NCI-H2196 treated with DMSO at 0.1 percent for 48 hours (cell line): ENCODE data around the gene ATP6V0B.

Experiments
- DNase-seq: peaks from one replicate; lab custom pipeline; 2025; ENCODE audit not compliant: unreplicated experiment; lab: John Stamatoyannopoulos, UW

Gene ATP6V0B

DNA sequence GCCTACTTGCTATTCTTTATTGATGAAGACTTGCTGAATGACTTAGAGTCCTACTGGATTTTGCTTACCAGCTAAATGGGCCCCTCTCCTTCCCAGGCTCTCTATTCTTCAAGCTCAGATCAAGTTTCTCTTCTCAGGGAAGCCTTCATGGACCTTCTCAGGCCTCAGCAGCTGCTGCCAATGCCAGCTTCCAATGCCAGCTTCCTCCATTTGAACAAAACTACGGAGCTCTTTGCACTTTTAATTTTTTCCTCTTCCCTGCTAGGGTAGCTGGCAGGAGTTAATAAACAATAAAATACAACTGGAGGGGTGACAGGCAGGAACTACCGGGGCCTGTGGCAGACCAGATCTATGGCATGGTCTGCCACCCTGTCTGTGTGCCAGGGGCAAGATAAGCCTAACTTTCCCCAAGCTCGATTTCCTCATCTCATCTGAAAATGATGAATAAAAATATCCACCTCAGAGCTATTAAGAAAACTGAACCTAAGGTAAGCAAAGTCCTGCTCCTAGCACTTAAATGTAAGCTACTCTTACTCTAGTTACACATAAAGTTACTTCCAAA, 29.0 kb upstream of the ATP6V0B start:
- no peak for DNase-seq

DNA sequence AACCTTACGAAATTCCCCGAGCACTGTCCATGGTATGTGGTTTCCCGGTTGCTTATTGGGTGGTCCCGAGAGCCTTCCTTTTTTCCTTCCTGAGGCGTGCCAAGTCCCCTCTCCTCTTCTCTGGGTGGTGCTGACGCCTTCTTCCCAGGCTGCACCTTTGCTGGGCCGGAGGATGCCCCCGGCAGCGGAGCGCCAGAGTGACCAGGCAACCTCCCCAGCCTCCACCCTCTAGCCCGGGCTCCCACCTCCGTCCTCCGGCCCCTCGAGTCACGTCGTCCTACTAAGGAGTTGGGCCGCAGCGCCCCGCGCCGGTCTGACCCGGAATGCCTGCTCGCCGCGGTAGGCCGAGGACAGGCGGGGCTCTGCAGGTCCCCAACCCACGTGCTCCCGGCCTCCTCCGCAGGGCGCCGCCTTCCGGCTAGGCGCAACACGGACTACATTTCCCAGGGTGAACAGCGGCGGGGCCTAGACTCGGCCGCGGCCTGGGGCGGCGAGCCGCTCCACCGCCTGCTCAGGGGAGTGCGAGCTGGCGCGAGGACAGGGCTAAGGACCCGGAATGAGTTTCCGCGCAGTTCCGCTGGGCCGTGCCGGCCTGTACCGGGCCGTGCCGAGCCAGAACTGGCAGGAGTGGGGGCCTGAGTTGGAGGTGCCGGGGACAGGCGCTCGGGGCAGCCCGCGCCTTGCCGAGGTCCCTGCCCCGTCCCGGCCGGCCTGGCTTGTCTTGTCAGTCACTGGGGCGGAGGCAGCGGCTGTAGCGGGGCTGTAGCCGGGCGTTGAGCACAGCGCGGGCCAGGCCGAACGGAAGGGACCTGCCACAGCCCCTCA, 28.3 kb upstream of the ATP6V0B start, which contains the start of gene IPO13:
IPO13 (plus strand) TSS at position 715 of the 825 bp plus-strand sequence. CDS start 651 bp downstream, outside the sequence.
- peak; percentile 98 for DNase-seq

DNA sequence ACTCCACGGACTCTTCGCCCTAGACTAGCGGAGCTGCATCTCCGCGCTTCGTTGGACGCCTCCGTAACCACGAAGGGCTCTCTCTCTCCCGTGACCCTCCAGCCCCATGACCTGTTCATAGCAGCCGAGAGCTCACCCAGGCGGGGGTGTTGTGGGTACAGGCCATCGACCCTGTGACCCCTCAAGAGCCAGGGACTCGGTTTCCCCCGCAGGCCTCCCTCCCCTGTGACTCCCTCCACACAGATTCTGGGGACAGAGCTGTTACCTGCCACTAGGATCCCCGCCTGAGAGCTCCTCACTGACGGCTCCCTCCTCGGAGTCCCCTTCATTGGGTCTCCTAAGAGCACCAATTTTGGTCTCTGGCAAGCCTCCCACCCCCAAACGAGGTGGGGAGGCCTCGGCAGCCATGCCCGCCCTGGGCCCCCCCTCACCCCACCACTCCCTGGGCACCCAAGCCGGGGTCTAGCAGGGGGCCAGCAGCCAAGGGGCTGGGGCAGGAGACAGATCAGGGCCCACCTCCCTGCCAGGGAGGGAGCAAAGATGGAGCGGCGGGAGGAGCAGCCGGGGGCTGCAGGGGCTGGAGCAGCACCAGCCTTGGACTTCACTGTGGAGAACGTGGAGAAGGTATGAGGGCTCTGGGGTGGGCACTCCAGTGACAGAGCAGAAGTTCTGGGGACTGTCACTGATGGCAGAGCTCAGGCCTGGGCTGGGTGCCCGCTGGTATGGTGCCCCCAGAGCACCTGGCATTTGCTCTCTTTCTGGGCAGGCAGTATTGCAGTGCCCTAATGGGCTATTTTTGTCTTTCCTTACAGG, 27.5 kb upstream of the ATP6V0B start:
- no peak for DNase-seq

DNA sequence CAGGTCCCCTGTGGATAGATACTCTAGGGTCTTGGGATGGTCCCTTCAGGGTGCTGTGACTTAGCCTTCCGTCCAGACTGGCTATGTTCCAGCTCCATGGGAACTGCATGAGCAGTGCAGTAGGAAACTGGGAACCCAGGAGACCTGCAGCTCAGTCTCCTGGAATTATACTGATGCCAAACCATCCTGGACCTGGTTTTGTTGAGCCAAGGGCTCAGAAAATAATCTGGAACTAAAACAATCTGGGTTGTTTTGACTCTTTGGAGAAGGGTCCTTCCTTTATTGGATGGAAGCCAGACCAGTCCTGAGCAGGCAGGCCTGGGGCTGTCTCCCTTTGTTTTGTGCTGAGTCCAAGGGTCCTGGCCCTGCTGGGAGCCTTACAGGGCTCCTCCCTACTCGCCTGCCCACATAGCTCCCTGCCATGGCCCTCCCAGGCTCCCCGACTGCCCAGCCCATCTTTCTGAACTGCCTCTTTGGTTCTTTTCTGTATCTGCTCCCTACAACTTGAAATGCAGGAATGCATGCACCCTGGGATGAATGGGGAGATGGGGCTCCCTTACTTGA, 26.8 kb upstream of the ATP6V0B start:
- DNase-seq = no peak

DNA sequence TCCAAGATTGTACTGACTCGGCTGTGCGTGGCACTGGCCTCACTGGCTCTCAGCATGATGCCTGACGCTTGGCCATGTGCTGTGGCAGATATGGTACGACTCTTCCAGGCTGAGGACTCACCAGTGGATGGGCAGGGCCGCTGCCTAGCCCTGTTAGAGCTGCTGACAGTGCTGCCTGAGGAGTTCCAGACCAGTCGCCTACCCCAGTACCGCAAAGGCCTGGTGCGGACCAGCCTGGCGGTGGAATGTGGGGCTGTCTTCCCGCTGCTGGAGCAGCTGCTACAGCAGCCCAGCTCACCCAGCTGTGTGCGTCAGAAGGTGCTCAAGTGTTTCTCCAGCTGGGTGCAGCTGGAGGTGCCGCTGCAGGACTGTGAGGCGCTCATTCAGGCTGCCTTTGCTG, 25.1 kb upstream of the ATP6V0B start:
- no peak for DNase-seq

DNA sequence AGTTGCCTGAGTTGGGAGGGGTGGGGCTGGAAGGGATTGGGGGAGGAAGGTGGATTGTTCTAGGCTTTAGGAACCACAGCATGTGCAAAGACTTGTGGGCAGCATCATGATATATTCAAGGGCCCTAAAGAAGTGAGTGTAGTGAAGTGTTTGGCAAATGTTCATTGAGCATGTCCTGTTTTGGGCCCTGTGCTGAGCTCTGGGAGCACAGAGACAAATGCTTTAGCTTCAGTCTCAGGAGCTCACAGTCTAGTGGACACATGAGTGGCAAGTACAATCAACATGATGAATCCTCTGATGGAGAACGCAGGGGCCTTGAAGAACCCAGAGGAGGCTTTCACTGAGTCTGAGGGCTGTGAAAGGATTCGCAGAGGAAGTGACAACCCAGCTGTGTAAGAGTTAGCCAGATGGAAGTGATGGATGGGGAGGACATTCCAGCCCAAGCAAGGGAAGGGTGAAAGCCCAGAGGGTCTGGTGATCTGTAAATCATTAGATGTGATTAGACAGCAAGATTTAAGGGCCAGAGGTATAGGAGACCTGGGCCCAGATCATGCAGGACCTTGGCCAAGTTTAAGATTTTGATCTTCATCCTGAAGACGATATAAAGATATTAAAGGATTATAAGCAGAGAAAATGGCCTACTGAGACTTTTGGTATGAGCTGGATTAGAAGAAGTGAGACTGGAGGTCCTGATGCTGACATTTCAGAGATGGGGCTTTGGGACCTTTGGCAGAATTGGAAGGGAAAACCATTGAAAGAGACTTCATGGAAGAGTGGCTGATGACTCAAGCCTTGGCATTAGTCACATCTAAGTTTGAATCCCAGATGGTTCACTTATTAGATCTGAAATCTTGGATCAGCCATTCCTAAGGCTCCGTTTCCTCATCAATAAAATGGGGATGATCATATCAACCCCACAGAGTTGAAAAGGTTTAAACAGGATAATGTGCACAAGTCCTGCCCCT, 23.5 kb upstream of the ATP6V0B start:
- no peak for DNase-seq

DNA sequence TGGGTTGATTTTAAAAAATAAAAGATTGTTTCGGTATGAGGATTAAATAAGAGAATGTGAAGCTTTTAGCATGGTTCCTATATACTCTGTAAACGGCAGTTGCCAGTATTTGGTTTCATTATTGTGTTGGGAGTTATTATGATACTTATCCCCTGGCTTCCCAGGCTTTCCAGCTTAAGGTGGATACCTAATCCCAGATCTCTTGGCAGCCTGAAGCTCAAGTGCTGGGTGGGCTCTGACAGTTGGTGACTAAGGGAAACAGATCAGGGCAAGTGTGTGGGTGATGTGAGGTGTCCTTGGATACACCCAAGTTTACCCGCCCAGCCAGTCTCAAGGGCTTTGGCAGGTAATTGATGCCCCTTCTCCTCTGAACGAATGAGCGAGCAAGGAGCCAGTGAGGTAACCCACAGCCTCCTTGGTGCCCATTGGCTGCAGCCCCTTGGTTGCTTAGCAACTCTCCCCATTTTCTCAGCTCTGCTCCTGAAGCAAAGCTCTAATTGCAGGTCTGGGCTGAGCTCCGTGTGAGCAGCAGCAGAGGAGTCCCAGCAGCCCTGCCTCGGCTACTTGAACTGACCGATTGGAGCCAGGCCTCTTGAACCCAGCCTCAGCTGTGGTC, 21.9 kb upstream of the ATP6V0B start:
- peak; percentile 77 for DNase-seq

DNA sequence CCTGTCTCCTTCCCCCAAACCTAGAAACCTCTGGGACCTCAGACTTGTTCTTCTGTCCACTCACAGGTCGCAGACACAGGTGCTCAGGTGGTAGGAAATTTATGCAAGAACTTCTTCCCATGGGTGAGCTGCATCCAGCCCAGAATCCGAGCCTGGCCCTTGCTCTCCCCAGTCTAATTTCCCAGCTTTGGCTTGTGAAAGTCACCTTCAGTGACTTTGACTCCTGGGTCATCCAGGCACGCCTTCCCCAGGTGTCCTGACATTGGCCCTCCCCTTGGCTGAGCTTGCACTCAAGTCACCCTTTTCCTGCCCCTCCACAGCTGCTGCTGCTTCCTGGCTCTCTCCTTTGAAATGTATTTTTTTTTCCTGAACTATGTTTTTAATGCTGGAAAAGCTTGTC, 21.4 kb upstream of the ATP6V0B start:
- no peak for DNase-seq

DNA sequence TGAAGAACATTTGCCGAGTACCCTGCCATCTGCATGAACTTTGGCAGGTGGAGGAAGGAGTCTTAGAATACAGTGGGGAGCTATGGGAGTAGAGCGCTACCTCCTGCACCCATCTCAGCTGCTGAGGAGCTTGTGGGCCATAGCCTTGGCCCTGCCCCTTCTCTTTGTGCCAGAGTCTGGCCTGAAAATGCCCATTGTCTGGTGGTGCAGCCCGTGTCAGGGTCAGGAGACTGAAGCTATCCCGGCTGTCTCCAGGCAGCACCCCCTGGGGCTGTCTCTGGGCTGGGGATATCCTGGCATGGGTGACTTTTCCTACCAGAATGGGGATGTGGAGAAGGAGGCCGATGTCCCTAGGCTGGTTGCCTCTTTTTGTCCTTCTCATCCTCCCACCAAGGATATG, 20.7 kb upstream of the ATP6V0B start:
- DNase-seq = no peak

DNA sequence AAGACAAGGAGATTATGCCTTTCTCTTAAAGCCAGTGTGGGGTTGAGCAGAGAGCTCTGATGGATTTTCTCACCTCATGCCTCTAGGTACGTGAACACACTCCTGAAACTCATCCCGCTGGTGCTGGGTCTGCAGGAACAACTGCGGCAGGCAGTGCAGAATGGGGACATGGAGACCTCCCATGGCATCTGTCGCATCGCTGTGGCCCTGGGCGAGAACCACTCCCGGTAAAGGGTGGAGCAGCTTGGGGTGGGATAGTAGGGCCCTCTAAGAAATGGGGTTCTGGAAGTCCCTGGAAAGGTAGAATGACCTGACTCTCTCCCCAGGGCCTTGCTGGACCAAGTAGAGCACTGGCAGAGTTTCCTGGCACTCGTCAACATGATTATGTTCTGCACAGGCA, 18.5 kb upstream of the ATP6V0B start:
- no peak for DNase-seq

DNA sequence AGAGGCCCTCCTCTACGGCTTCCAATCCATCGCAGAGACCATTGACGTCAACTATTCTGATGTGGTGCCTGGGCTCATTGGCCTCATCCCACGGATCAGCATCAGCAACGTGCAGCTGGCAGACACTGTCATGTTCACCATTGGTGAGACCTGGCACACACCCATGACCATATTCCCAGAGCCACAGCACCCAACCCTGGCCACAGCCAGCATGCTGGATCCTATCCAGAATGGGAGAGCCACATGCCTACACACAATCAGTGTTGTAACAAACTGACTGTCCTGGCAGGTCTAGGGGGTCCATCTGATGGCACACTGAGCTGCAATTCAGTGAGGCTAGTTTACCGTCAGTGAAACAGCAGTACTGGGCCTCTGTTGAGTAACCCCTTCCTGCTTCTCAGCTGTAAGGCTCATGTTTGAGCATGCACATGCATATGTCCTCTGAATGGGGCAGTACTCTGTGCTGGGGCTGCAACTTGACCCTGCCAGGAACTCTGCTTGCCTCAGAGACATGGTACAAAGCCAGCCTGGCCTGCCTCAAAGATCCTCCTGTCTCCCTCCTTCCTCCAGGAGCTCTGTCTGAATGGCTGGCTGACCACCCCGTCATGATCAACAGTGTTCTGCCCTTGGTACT, 17.2 kb upstream of the ATP6V0B start:
- no peak for DNase-seq

DNA sequence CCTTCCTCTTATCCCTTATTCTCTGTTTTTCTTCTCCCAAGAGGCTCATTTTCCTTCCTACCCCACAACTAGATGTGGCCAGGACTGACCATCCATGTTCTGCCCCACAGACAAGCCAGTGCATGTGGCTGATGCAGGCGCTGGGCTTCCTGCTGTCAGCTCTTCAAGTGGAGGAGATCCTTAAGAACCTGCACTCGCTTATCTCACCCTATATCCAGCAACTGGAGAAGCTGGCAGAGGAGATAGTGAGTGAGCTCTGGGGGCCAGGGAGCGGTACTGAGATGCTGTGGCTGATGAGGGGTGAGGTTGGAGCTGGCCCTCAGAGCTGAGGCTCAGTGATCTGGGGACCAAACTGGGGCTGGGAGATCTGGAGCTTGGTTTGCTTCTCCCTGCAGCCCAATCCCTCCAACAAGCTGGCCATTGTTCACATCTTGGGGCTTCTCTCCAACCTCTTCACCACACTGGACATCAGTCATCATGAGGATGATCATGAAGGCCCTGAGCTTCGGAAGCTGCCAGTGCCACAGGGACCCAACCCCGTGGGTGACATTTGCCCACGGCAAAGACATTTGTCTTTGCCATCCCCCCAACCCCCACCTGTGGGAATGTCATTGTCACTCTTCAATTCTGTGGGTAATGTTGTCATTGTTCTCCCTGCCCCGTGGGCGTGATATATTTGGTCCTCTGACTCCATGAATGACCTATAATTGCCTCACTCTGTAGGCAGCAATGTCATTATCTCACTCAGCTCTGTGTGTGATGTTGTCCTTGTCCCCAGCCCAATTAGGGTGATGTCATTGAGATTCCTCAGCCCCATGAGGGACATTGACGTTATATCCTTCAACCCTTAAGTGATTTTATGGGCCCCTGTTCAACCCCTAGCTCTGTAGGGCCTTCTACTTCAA, 16.2 kb upstream of the ATP6V0B start:
- no peak for DNase-seq

DNA sequence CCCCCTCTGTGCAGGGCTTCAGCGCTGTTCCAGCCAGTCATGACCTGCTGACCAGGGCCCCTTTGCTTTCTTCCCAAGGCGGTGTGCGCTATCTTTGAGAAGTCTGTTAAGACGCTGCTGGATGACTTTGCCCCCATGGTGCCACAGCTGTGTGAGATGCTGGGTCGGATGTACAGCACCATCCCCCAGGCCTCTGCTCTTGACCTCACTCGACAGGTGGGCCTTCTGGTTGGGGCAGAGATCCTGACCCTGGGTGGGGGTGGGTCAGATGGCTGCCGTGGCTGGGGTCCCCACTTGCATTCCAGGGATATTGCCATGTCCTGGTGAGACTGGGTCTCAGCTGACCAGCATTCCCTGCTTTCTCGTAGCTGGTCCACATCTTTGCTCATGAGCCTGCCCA, 14.0 kb upstream of the ATP6V0B start:
- no peak for DNase-seq

DNA sequence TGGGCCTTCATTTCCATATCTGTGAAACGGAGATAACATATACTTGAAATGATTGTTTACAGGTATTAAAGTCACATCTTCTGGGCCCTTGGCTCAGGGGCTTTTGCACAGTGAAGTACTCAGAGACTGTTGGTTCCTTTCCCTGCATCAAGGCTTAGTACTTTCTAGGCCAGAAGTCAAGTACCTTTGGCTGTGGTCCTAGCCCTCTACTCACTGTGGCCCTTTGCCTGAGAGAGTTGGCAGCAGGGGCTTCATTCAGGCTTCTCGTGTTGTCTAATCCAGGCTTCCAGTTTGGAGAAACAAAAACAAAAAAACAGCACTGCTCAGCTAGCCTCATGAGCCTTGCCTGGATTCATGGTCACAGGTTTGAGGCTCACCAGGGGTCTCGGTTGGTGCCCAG, 13.1 kb upstream of the ATP6V0B start:
- no peak for DNase-seq

DNA sequence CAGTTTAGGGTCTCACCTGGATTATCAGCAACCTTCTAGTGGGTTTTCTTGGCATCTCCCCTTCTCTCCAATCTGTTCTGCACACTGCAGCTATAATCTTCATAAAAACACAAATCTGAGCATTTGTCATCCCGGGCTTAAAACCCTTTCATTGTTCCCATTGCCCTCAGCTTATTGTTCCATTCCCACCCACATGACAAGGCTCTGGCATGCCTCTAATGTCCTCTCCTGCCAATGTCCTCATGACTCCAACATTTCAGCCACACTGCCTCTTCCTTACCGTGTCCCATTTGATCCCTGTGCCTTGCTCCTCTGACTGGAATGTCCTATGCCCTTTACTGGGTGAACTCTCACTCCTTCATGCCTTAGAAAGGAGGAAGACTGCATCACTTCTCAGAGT, 12.4 kb upstream of the ATP6V0B start:
- no peak for DNase-seq

DNA sequence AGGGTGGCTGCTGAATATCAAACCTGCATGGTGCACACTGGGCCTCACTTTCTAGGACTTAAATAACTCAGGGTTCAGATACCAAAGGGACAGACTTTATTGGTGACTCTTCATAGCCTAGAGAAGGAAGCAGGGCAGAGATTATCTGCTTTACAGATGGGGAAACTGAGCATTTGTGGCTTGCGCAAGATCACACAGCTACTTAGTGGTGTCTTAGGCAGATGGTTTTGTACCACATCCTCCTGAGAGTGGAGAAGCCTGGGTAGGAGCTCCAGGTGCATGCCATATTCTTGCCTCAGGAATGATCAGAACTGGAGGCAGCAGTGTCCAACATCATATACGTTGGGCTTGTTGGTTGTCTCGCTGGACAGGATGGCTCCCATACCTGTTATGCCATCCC, 11.8 kb upstream of the ATP6V0B start:
- DNase-seq = no peak

DNA sequence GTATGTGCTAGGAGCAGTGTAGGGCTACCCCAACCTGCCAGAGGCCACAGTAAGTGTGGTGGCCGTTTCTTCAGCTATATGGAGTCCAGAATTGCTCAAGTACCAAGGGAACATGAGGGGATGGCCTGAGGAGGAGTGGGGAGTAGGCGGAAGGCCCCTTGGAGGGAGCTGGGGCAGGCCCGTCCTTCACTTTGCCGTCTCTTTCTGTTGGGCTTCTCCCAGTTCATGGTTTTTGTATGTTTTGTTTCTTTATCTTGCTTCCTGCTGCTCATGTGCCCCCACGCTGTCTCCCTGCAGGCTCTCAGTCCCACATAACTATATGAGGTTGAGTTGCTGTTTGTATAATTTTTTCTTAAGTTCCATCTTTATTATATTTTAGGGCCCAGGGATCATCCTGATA, 10.9 kb upstream of the ATP6V0B start:
- no peak for DNase-seq

DNA sequence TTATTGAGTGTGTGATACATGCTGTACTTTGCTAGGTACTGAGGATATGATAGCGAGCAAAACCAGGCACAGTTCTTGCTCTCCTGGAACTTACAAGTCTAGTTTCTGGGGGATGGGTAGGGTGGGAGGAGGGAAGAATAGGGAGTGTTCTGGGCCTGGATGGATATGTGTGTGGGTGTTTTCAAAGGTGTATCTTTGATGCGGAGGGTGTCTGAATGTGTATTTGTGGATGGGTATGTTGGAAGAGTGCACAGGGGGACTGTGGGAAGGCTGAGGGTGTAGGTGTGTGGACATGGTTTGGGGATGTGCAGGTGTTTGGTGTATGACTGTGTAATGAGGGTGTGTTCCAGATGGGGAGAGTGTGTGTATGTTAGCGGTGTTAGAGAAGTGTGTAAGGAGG, 9.4 kb upstream of the ATP6V0B start:
- no peak for DNase-seq
